Caco-2 (cell line): Measurements from ENCODE around the gene GRM4. TPM values are rescaled to one million over a fixed set of nuclear protein-coding genes. Genes with fewer than 3 reads are reported as not detected.

Experiments
- BruUV-seq: library from RNA; stranded (reverse); fragments of 400-500 nt; replicated peaks from 2 replicates; lab custom pipeline; 2021; lab: Mats Ljungman, UMichigan
- CTCF ChIA-PET: fragments of 300-600 bp; sonication (Branson Sonifier 250); formaldehyde crosslinking; loops from one replicate; lab custom pipeline; 2022; ENCODE audit warnings: antibody characterized with exemption; lab: Charles Lee
- POLR2A ChIA-PET: fragments of 300-600 bp; sonication (Branson Sonifier 250); formaldehyde crosslinking; loops from one replicate; lab custom pipeline; 2022; ENCODE audit warnings: antibody characterized with exemption; lab: Charles Lee
- DNase-seq, 2 experiments: peaks; one replicate each; pipeline versions ENCODE4 v3.0.0 to v3.0.0-alpha.2; 2020 to 2022
- H3K27me3 ChIP-seq: replicated peaks from 2 replicates; pipeline ENCODE4 v1.6.0; 2011; ENCODE audit warnings: low read length; ENCODE audit not compliant: control insufficient read depth, insufficient read depth
- H3K36me3 ChIP-seq: 2 replicates; pipeline ENCODE4 v1.5.1; 2011; ENCODE audit warnings: low read length; ENCODE audit not compliant: control insufficient read depth, insufficient read depth
- H3K4me1 ChIP-seq: fragments of 250-450 bp; sonication (Bioruptor Pico); 2 replicates; pipeline ENCODE4 v1.5.1; 2020; ENCODE audit warnings: mild to moderate bottlenecking
- H3K4me3 ChIP-seq: 2 replicates; pipeline ENCODE4 v1.5.1; 2011; ENCODE audit warnings: low read depth, mild to moderate bottlenecking, control low read depth, low read length
- H3K9me3 ChIP-seq: fragments of 250-450 bp; sonication (Bioruptor Pico); 2 replicates; pipeline ENCODE4 v1.5.1; 2020; ENCODE audit warnings: mild to moderate bottlenecking, moderate library complexity
- H3K27ac Mint-ChIP-seq: one replicate; pipeline ENCODE4 v1.8.0; 2022; ENCODE audit warnings: mixed read lengths; ENCODE audit not compliant: unreplicated experiment
- H3K27me3 Mint-ChIP-seq: one replicate; pipeline ENCODE4 v1.8.0; 2022; ENCODE audit warnings: mixed read lengths; ENCODE audit not compliant: insufficient read depth, unreplicated experiment
- H3K36me3 Mint-ChIP-seq: one replicate; pipeline ENCODE4 v1.8.0; 2022; ENCODE audit warnings: mild to moderate bottlenecking, mixed read lengths; ENCODE audit not compliant: insufficient read depth, unreplicated experiment
- H3K4me1 Mint-ChIP-seq: one replicate; pipeline ENCODE4 v1.8.0; 2022; ENCODE audit warnings: low read depth, mixed read lengths; ENCODE audit not compliant: unreplicated experiment
- H3K4me3 Mint-ChIP-seq: one replicate; pipeline ENCODE4 v1.8.0; 2022; ENCODE audit warnings: mild to moderate bottlenecking, moderate library complexity, mixed read lengths; ENCODE audit not compliant: unreplicated experiment
- H3K9me3 Mint-ChIP-seq: one replicate; pipeline ENCODE4 v1.8.0; 2022; ENCODE audit warnings: mixed read lengths; ENCODE audit not compliant: unreplicated experiment
- CTCF ChIP-seq, 2 experiments: fragments of 200-600 bp in 1 of 2; IDR thresholded peaks; 1 replicate in 1 of 2; 2 replicates in 1 of 2; pipeline versions ENCODE4 v1.5.1 to v1.8.0; 2011 to 2022; ENCODE audit warnings: antibody characterized with exemption in 1 of 2, control low read depth in 1 of 2, inconsistent platforms in 1 of 2, low read depth in 1 of 2, low read length in 1 of 2, mild to moderate bottlenecking in 1 of 2, moderate library complexity in 1 of 2; ENCODE audit not compliant: insufficient read depth in 1 of 2, severe bottlenecking in 1 of 2, unreplicated experiment in 1 of 2
- intact Hi-C: fragments of 100-400 bp; cut with micrococcal nuclease; formaldehyde crosslinking; loops from one replicate; pipeline ENCODE4 v1.10.0; 2022; ENCODE audit not compliant: unreplicated experiment
- total RNA-seq: library from RNA; stranded (reverse); gene quantifications from 2 replicates; pipeline ENCODE4 v1.2.3, GENCODE V29; 2022

The GRM4 gene
- total RNA-seq, 1 experiment from 2014 or later, result 0.09 TPM

GRCh38 chr6:33997265-33997664 is 148.6 kb downstream of the GRM4 start:
- POLR2A ChIA-PET, result no interaction called here
- BruUV-seq, result no TSS peak
- H3K4me3 Mint-ChIP-seq, result no peak overlapping the region

GRCh38 chr6:33996120-33996475 is 149.8 kb downstream of the GRM4 start:
- no peaks in the 10 kb centered on the region for H3K9me3 Mint-ChIP-seq
- peaks cover 3% of the 10 kb centered on the region for H3K27me3 Mint-ChIP-seq
- CTCF ChIA-PET, result no interaction called here

More at GRCh38 chr6:33997265-33997664, 148.6 kb downstream of the GRM4 start:
- intact Hi-C loops, result no loop called here
- no peak overlapping the region for H3K4me3 ChIP-seq
- Mint-ChIP-seq H3K27me3 (peaks cover 8% of the 10 kb centered on the region), H3K36me3 (no peaks in the 10 kb centered on the region), H3K27ac (no peak overlapping the region), H3K4me1 (no peaks in the 10 kb centered on the region), H3K9me3 (no peaks in the 10 kb centered on the region)
- DNase-seq, result no peak
- CTCF ChIA-PET, result no interaction called here
- H3K27me3 ChIP-seq, result no peaks in the 10 kb centered on the region
- no peaks in the 10 kb centered on the region for H3K36me3 ChIP-seq
- no peak for TF ChIP-seq CTCF (IDR thresholded peaks at IDR 0.05; ENCODE audit: insufficient read depth in 1 of 2, low read depth in 1 of 2, low read length in 1 of 2, severe bottlenecking in 1 of 2, unreplicated experiment in 1 of 2)
- H3K9me3 ChIP-seq, result no peaks in the 10 kb centered on the region; the same call in 1 of the 2 replicates
- no peaks in the 10 kb centered on the region for H3K4me1 ChIP-seq

GRCh38 chr6:33995309-33996119 is 150.4 kb downstream of the GRM4 start:
- Mint-ChIP-seq H3K36me3 (no peaks in the 10 kb centered on the region), H3K27me3 (peaks cover 2% of the 10 kb centered on the region), H3K4me3 (no peak overlapping the region), H3K9me3 (no peaks in the 10 kb centered on the region), H3K27ac (no peak overlapping the region), H3K4me1 (no peaks in the 10 kb centered on the region)
- ChIA-PET POLR2A (no interaction called here), CTCF (no interaction called here)
- Histone ChIP-seq H3K4me1 (no peaks in the 10 kb centered on the region), H3K4me3 (no peak overlapping the region), H3K9me3 (no peaks in the 10 kb centered on the region; the same call in 1 of the 2 replicates), H3K27me3 (no peaks in the 10 kb centered on the region), H3K36me3 (no peaks in the 10 kb centered on the region)
- intact Hi-C loops, result no loop called here
- no peak for DNase-seq
- no peak for TF ChIP-seq CTCF (IDR thresholded peaks at IDR 0.05; ENCODE audit: insufficient read depth in 1 of 2, low read depth in 1 of 2, low read length in 1 of 2, severe bottlenecking in 1 of 2, unreplicated experiment in 1 of 2)
- no TSS peak for BruUV-seq

More at GRCh38 chr6:33996120-33996475, 149.8 kb downstream of the GRM4 start:
- no TSS peak for BruUV-seq
- no peak overlapping the region for H3K4me3 ChIP-seq
- POLR2A ChIA-PET, result no interaction called here
- no peaks in the 10 kb centered on the region for H3K27me3 ChIP-seq
- no peaks in the 10 kb centered on the region for H3K36me3 Mint-ChIP-seq
- no peak for TF ChIP-seq CTCF (IDR thresholded peaks at IDR 0.05; ENCODE audit: insufficient read depth in 1 of 2, low read depth in 1 of 2, low read length in 1 of 2, severe bottlenecking in 1 of 2, unreplicated experiment in 1 of 2)
- no peak overlapping the region for H3K4me3 Mint-ChIP-seq
- DNase-seq, result no peak
- intact Hi-C loops, result no loop called here
- no peaks in the 10 kb centered on the region for H3K4me1 ChIP-seq
- H3K4me1 Mint-ChIP-seq, result no peaks in the 10 kb centered on the region
- H3K36me3 ChIP-seq, result no peaks in the 10 kb centered on the region
- no peaks in the 10 kb centered on the region; the same call in 1 of the 2 replicates for H3K9me3 ChIP-seq
- no peak overlapping the region for H3K27ac Mint-ChIP-seq
